Lung (tissue), 12 donors: ENCODE results near the gene DHRSX. TPM values are rescaled to one million over a fixed set of nuclear protein-coding genes. Genes with fewer than 3 reads are reported as not detected.

ENCODE experiments used
- ATAC-seq: fragments of 200-7000 bp; cut with Tn5 transposase; one replicate; pipeline ENCODE4 v1.9.1; 2020; ENCODE audit warnings: moderate number of reproducible peaks; ENCODE audit not compliant: insufficient read depth, low FRiP score
- DNase-seq, 3 donors: peaks; one replicate each; pipeline ENCODE4 v3.0.0-alpha.2; 2013 to 2017
- H3K27ac ChIP-seq, 2 donors: one replicate each; pipeline ENCODE4 v1.5.1; 2013; ENCODE audit warnings: mild to moderate bottlenecking in 2 of 2, moderate library complexity in 2 of 2, control low read depth in 1 of 2, inconsistent platforms in 1 of 2, low read depth in 1 of 2, low read length in 1 of 2
- H3K27me3 ChIP-seq, 3 donors: one replicate each; pipeline ENCODE4 v1.5.1; 2013; ENCODE audit warnings: low read length in 2 of 3; ENCODE audit not compliant: control insufficient read depth in 3 of 3, insufficient read depth in 3 of 3
- H3K36me3 ChIP-seq, 4 donors: one replicate each; pipeline ENCODE4 v1.5.1; 2013; ENCODE audit warnings: low read length in 4 of 4, mild to moderate bottlenecking in 1 of 4, moderate library complexity in 1 of 4; ENCODE audit not compliant: control insufficient read depth in 4 of 4, insufficient read depth in 4 of 4
- H3K4me1 ChIP-seq, 5 donors: one replicate each; pipeline ENCODE4 v1.5.1; 2013; ENCODE audit warnings: low read length in 5 of 5, mild to moderate bottlenecking in 2 of 5, moderate library complexity in 1 of 5; ENCODE audit not compliant: control insufficient read depth in 5 of 5, insufficient read depth in 5 of 5
- H3K4me3 ChIP-seq: one replicate; pipeline ENCODE4 v1.5.1; 2013; ENCODE audit warnings: mild to moderate bottlenecking, control low read depth, moderate library complexity
- H3K9ac ChIP-seq, 2 donors: one replicate each; pipeline ENCODE4 v1.5.1; 2013; ENCODE audit warnings: low read length in 2 of 2, control low read depth in 1 of 2; ENCODE audit not compliant: insufficient read depth in 1 of 2
- H3K9me3 ChIP-seq, 4 donors: one replicate each; pipeline ENCODE4 v1.5.1; 2013; ENCODE audit warnings: low read length in 3 of 4, mild to moderate bottlenecking in 1 of 4, moderate library complexity in 1 of 4; ENCODE audit not compliant: control insufficient read depth in 4 of 4, insufficient read depth in 3 of 4
- CTCF ChIP-seq: IDR thresholded peaks from 2 replicates; pipeline ENCODE4 v1.5.1; 2012; ENCODE audit warnings: mild to moderate bottlenecking; ENCODE audit errors: control extremely low read depth, extremely low read depth
- WGBS, 2 donors: extraction: QIAGEN DNeasy Blood & Tissue Kit; methylation state at CpG; one replicate each; pipeline ENCODE4 v1.1.7; 2013; 5-methylcytosine and 5-hydroxymethylcytosine counted together
- polyA plus RNA-seq, 2 donors: library from polyadenylated mRNA; stranded (reverse); fragments of 200-250 nt; gene quantifications; one replicate each; pipeline ENCODE4 v1.2.1, GENCODE V29; 2013
- total RNA-seq, 2 donors: library from RNA; depleted of rRNA in 1 of 2; stranded (reverse); fragments of >200 nt in 1 of 2; gene quantifications; one replicate each; pipeline ENCODE4 v1.2.1, GENCODE V29; 2014 to 2021
- donor health status: control.
- donor health status: control.
- donor health status: Bipolar disorder and iron deficiency.
- donor health status: healthy.
- donor health status: DM: yes; HTN: yes; CAD: no.

DHRSX gene
- total and polyA plus RNA-seq, 4 donors, result 7.0 to 26.3 (median 18.9) TPM

- H3K27me3 ChIP-seq, result no peaks in the 10 kb centered on the region
- no peak for ATAC-seq
- no peak overlapping the region for H3K9ac ChIP-seq
- H3K27ac ChIP-seq, result no peak overlapping the region
- peaks cover 0 to 13% (median 7%) of the 10 kb centered on the region in 4 donors for H3K36me3 ChIP-seq
- H3K4me3 ChIP-seq, result no peak overlapping the region
- 87 to 88% methylated on average over 20 of the region's 20 CpGs for WGBS, 2 donors
- no peak for DNase-seq
- no peaks in the 10 kb centered on the region for H3K9me3 ChIP-seq
- H3K4me1 ChIP-seq, result peaks cover 0 to 1% (median 0%) of the 10 kb centered on the region in 5 donors
- TF ChIP-seq CTCF, result no peak
Measured at GRCh38 chrX:2261831-2262667, 238.7 kb downstream of the DHRSX start.

GRCh38 chrX:2252331-2253065, 248.3 kb downstream of the DHRSX start:
- Histone ChIP-seq H3K27me3 (no peaks in the 10 kb centered on the region), H3K9ac (no peak overlapping the region), H3K4me3 (no peak overlapping the region), H3K27ac (no peak overlapping the region), H3K9me3 (peaks cover 0 to 5% (median under 1%) of the 10 kb centered on the region in 4 donors), H3K36me3 (no peaks in the 10 kb centered on the region), H3K4me1 (peaks cover 0 to 1% (median 0%) of the 10 kb centered on the region in 5 donors)
- 91 to 94% methylated on average over 12 of the region's 12 CpGs for WGBS, 2 donors
- DNase-seq, result no peak
- no peak for TF ChIP-seq CTCF
- no peak for ATAC-seq

- peaks cover 0 to 1% (median 0%) of the 10 kb centered on the region in 5 donors for H3K4me1 ChIP-seq
- H3K4me3 ChIP-seq, result no peak overlapping the region
- DNase-seq, result no peak
- H3K27me3 ChIP-seq, result no peaks in the 10 kb centered on the region
- H3K27ac ChIP-seq, result no peak overlapping the region
- no peak for ATAC-seq
- H3K36me3 ChIP-seq, result no peaks in the 10 kb centered on the region
- H3K9ac ChIP-seq, result no peak overlapping the region
- 73 to 78% methylated on average over 5 of the region's 5 CpGs for WGBS, 2 donors
- TF ChIP-seq CTCF, result no peak
- H3K9me3 ChIP-seq, result peaks cover 0 to 5% (median under 1%) of the 10 kb centered on the region in 4 donors
Measured at GRCh38 chrX:2251211-2251610, 249.6 kb downstream of the DHRSX start.
